Parathyroid adenoma (tissue), 2 donors: ENCODE measurements around the gene METTL15.
"Not testable (repeated sequence)": the region's sequence is repeated elsewhere in the genome, so short reads cannot be mapped to it uniquely, and the experiment has no call there.

ENCODE experiments used
- H2AFZ ChIP-seq: fragments of 300-600 bp; sonication (generic); one replicate; pipeline ENCODE4 v1.7.0; 2017; ENCODE audit warnings: antibody characterized with exemption, mild to moderate bottlenecking
- H3K27ac ChIP-seq: fragments of 300-600 bp; sonication (generic); one replicate; pipeline ENCODE4 v1.7.0; 2017
- H3K27me3 ChIP-seq: fragments of 300-600 bp; sonication (generic); one replicate; pipeline ENCODE4 v1.7.0; 2017; ENCODE audit warnings: low read length; ENCODE audit not compliant: control insufficient read depth, insufficient read depth
- H3K36me3 ChIP-seq: fragments of 300-600 bp; sonication (generic); one replicate; pipeline ENCODE4 v1.7.0; 2017; ENCODE audit warnings: low read length; ENCODE audit not compliant: control insufficient read depth, insufficient read depth
- H3K4me1 ChIP-seq: fragments of 300-600 bp; sonication (generic); one replicate; pipeline ENCODE4 v1.7.0; 2017; ENCODE audit warnings: control low read depth
- H3K4me2 ChIP-seq: fragments of 300-600 bp; sonication (generic); one replicate; pipeline ENCODE4 v1.7.0; 2017; ENCODE audit warnings: low read length
- H3K4me3 ChIP-seq: fragments of 300-600 bp; sonication (generic); one replicate; pipeline ENCODE4 v1.7.0; 2017; ENCODE audit warnings: low read depth, low read length
- H3K79me2 ChIP-seq: fragments of 300-600 bp; sonication (generic); one replicate; pipeline ENCODE4 v1.7.0; 2017; ENCODE audit warnings: control low read depth
- H3K9ac ChIP-seq: fragments of 300-600 bp; sonication (generic); one replicate; pipeline ENCODE4 v1.7.0; 2017; ENCODE audit warnings: mild to moderate bottlenecking
- H3K9me3 ChIP-seq: fragments of 300-600 bp; sonication (generic); one replicate; pipeline ENCODE4 v1.7.0; 2017; ENCODE audit warnings: low read length; ENCODE audit not compliant: control insufficient read depth
- TF ChIP-seq, protein P1 (sequence below): fragments of 300-600 bp; sonication (generic); IDR thresholded peaks from one replicate; pipeline ENCODE4 v1.7.0; 2017; ENCODE audit warnings: antibody characterized with exemption, mild to moderate bottlenecking
- donor health status: primary hyperparathyroidism.

The METTL15 gene

DNA sequence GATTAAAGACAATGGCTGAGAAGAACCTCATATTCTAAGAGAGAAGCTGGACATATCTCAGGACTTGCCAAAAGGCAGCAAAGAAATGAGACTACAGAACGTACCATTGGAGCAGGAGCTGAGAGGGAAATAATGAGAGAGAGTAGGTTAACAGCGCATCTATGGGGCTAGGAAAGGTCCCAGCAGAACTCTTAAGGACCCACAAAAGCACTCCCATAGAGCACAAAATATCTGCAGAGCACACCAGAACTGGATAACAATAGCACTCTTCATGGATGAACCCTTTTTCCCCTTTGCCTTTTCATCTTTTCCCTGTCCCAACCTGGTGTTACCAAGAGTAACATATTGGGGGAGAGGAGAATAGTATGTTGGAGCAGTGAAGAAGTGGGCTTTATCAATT, 245.8 kb downstream of the METTL15 start:
- H3K4me2 ChIP-seq: no peak overlapping the region
- H2AFZ ChIP-seq: no peak overlapping the region
- no peaks in the 10 kb centered on the region for H3K36me3 ChIP-seq
- no peak overlapping the region for H3K27ac ChIP-seq
- H3K4me3 ChIP-seq: no peak overlapping the region
- H3K9ac ChIP-seq: no peak overlapping the region
- TF ChIP-seq, protein P1, sequence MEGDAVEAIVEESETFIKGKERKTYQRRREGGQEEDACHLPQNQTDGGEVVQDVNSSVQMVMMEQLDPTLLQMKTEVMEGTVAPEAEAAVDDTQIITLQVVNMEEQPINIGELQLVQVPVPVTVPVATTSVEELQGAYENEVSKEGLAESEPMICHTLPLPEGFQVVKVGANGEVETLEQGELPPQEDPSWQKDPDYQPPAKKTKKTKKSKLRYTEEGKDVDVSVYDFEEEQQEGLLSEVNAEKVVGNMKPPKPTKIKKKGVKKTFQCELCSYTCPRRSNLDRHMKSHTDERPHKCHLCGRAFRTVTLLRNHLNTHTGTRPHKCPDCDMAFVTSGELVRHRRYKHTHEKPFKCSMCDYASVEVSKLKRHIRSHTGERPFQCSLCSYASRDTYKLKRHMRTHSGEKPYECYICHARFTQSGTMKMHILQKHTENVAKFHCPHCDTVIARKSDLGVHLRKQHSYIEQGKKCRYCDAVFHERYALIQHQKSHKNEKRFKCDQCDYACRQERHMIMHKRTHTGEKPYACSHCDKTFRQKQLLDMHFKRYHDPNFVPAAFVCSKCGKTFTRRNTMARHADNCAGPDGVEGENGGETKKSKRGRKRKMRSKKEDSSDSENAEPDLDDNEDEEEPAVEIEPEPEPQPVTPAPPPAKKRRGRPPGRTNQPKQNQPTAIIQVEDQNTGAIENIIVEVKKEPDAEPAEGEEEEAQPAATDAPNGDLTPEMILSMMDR: no peak
- H3K27me3 ChIP-seq: no peaks in the 10 kb centered on the region
- H3K79me2 ChIP-seq: no peaks in the 10 kb centered on the region
- H3K9me3 ChIP-seq: no peaks in the 10 kb centered on the region
- no peaks in the 10 kb centered on the region for H3K4me1 ChIP-seq

DNA sequence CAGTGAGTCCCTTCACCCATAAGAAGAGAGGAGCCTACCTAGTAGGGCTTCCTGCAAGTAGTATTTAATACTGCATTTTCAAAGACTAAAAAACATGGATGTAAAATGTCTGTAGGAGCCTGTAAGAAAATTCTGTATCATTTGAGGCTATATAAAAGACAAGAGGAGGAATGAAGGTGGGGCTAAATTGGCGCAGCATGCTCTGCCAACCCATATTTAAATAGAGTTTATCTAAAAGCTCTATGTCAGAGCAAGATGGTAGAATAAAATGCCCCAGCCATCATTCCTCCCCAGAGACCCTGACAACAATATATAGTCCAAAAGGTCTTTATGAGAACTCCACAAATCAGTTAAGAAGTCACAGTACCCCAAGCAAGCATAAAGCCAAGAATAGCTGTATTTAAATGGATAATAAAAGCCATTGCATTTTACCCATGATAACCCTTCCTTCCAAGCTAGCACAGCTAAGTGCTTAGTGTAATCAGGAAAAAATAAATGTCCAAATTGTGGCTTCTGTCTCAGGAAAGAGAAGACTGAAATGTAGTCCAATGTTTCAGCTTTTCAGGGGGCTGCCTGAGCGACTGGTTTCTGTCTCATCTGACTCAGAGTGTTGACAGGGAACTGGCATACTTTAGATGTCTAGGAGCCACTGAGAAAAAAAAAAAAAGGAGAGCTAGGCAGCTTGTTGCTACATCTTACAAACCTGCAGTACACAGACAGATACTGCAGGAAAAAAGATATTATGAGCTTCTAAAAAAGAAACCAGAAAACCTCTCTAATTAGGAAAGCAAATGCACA, 258.6 kb downstream of the METTL15 start:
- no peaks in the 10 kb centered on the region for H3K4me1 ChIP-seq
- TF ChIP-seq, protein P1: no peak
- H3K27me3 ChIP-seq: no peaks in the 10 kb centered on the region
- H3K27ac ChIP-seq: no peak overlapping the region
- no peak overlapping the region for H2AFZ ChIP-seq
- no peak overlapping the region for H3K4me3 ChIP-seq
- no peak overlapping the region for H3K9ac ChIP-seq
- H3K36me3 ChIP-seq: no peaks in the 10 kb centered on the region
- H3K9me3 ChIP-seq: peaks cover 4% of the 10 kb centered on the region
- no peak overlapping the region for H3K4me2 ChIP-seq
- H3K79me2 ChIP-seq: no peaks in the 10 kb centered on the region

DNA sequence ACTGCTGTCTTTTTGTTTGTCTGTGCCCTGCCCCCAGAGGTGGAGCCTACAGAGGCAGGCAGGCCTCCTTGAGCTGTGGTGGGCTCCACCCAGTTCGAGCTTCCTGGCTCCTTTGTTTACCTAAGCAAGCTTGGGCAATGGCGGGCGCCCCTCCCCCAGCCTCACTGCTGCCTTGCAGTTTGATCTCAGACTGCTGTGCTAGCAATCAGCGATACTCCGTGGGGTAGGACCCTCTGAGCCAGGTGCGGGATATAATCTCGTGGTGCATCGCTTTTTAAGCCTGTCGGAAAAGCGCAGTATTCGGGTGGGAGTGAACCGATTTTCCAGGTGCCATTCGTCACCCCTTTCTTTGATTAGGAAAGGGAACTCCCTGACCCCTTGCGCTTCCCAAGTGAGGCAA, 269.9 kb downstream of the METTL15 start:
- H3K9ac ChIP-seq, H3K79me2 ChIP-seq, H3K4me2 ChIP-seq, H3K27me3 ChIP-seq, H3K36me3 ChIP-seq, H3K9me3 ChIP-seq, H2AFZ ChIP-seq, H3K27ac ChIP-seq, H3K4me1 ChIP-seq, H3K4me3 ChIP-seq: not testable (repeated sequence)
